NAMALWA (cell line): ENCODE data around the gene GAMT.

Experiments
- DNase-seq: peaks from one replicate; pipeline ENCODE4 v3.0.0-alpha.2; 2015; ENCODE audit warnings: low spot score

The GAMT gene

GRCh38 chr19:1418951-1419738 lies 17.8 kb upstream of the GAMT start:
- DNase-seq, result no peak

GRCh38 chr19:1418496-1418775 lies 17.1 kb upstream of the GAMT start:
- no peak for DNase-seq

GRCh38 chr19:1417681-1418495 lies 16.5 kb upstream of the GAMT start:
- no peak for DNase-seq

GRCh38 chr19:1417145-1417544 lies 15.8 kb upstream of the GAMT start:
- DNase-seq, result no peak

GRCh38 chr19:1416014-1416841 lies 14.9 kb upstream of the GAMT start:
- DNase-seq, result no peak

- no peak for DNase-seq
Observed at GRCh38 chr19:1412995-1413800, 11.9 kb upstream of the GAMT start.

- DNase-seq, result no peak
Observed at GRCh38 chr19:1412323-1412923, 11.1 kb upstream of the GAMT start.

GRCh38 chr19:1411255-1412191 lies 10.2 kb upstream of the GAMT start:
- DNase-seq, result no peak

GRCh38 chr19:1410789-1411188 lies 9.4 kb upstream of the GAMT start:
- no peak for DNase-seq

GRCh38 chr19:1410136-1410786 lies 8.9 kb upstream of the GAMT start:
- no peak for DNase-seq

- DNase-seq, result no peak
Observed at GRCh38 chr19:1409204-1410005, 8.1 kb upstream of the GAMT start.

- peak; percentile 57 for DNase-seq
Observed at GRCh38 chr19:1408300-1409203, 7.2 kb upstream of the GAMT start.

GRCh38 chr19:1407528-1408299 lies 6.4 kb upstream of the GAMT start, which contains the start of gene DAZAP1:
DAZAP1 (plus strand) TSS chr19:1407586; CDS start chr19:1407774, 188 bp downstream.
- peak; percentile 22 for DNase-seq

GRCh38 chr19:1406774-1407527 lies 5.6 kb upstream of the GAMT start:
- DNase-seq, result peak; percentile 99

- DNase-seq, result no peak
Observed at GRCh38 chr19:1402411-1403070, 1.2 kb upstream of the GAMT start.

- DNase-seq, result no peak
Observed at GRCh38 chr19:1401889-1402217, 511 bp upstream of the GAMT start.
